HG03354 (cell line): ENCODE measurements around the gene STMN3.
A peak's percentile ranks its signal among the peaks of the same experiment; 100 is the strongest.
"Not testable (repeated sequence)": the region's sequence is repeated elsewhere in the genome, so short reads cannot be mapped to it uniquely, and the experiment has no call there.

ENCODE experiments used
- ATAC-seq: cut with Tn5 transposase; IDR thresholded peaks from one replicate; pipeline ENCODE4 v1.9.1; 2021; ENCODE audit warnings: mild to moderate bottlenecking; ENCODE audit not compliant: unreplicated experiment, poor library complexity, severe bottlenecking

STMN3 gene

GRCh38 chr20:63640686-63641085, 12.5 kb downstream of the STMN3 start:
- ATAC-seq, result peak; percentile 12

DNA sequence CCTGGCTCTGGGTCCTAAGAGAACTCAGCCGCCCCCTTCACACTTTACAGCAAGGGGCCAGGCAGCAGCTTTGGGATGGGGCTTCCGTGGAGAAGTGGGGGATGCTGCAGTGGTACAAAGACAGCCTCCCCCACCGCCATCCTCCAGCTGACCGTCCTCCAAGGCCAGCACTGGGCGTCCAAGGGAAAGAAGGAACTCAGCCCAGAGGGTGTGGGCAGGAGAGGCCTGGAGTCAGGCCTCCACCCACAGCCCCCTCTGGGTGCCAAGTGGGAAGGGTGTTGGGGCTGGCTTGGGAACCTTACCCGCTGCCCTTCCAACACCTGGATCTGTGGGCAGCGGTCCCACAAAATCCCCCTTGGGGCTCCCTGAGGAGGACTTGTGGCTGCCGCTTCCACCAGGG, 13.1 kb downstream of the STMN3 start:
- no peak for ATAC-seq

DNA sequence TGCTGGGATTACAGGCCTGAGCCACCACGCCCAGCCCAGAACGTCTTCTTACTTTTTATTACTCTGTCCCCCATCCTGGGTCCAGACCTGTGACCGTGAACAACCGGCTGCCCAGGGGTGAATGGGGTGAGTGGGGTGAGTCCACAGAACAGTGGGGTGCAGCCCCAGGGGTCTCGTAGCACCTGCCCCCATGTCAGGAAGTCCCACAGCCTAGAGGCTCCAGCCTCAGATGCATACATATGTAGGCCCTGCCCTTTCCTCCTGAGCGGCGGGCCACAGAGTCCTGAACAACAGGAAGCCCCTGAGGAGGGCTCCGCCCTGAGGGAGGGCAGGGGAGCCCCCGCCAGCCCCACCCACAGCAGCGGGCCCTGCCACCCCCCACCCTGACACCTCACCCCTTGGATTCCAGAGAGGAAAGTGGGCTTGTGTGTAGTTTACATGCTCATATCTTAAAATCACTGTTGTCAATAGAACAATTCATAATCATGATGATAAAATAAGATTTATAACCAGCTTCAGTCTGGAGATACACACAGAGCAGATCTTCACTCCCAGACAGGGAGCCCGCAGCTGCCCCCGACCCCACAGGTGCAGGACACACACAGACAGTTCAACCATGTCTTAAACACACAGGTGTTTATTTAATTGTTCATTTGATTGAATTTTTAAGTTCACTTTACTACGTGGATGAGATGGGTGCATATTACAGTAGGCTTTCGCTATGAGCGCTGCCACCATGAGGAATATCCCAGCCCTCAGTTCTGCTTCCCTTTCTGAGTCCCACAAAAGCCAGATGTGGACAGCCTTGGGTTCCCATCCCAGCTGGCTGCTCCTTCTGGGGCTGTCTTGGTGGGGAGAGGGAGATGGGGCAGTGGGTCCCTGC, 13.9 kb downstream of the STMN3 start:
- no peak for ATAC-seq

DNA sequence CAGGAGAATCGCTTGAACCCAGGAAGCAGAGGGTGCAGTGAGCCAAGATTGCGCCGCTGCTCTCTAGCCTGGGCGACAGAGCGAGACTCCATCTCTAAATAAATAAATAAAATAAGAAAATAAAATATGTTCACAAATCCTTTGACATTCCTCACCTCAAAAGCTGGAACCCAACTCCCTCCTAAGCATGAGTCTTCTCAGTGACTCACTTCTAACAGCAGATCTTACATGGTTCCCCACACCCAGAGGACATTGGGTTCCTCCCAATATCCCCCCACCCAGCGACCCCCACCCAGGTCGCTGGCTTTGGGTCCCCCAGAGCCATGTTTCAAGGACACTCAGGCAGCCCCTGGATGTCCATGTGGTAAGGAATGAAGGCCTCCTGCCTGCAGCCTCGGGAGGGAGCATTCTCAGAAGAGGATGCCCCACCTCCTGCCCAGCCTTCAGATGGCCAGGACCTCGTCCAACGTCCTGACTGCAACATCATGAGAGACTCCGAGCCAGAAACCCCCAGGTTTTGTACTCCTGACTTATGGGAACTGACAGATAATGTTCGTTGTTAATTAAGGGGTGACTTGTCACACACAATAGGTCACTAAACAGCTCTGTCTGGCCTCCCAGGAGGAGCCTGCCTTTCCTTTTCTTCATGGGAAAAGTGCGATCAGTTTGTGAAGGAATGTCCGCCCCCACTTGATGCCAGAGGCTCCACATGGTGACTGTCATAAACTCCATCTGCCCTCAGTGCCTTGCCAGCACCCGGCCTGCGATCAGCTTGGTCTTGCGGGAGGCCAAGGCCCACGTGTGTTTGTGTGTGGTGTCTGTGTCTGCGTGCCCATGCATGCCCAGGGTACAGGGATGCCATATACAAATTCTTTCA, 16.2 kb downstream of the STMN3 start:
- ATAC-seq, result no peak

- ATAC-seq, result no peak
Observed at GRCh38 chr20:63635431-63636141, 17.6 kb downstream of the STMN3 start.

GRCh38 chr20:63633732-63634131, 19.5 kb downstream of the STMN3 start:
- ATAC-seq, result no peak

DNA sequence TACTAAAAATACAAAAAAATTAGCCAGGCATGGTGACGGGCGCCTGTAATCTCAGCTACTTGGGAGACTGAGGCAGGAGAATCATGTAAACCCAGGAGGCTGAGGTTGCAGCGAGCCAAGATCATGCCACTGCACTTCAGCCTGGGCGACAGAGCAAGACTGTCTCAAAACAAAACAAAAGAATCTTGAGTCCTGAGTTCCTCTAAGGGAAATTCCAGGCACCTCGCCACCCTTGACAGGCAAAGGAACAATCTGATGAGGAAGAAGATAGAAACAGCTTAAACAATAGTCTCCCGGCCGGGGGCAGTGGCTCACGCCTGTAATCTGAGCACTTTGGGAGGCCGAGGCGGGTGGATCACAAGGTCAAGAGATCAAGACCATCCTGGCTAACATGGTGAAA, 21.8 kb downstream of the STMN3 start:
- not testable (repeated sequence) for ATAC-seq

DNA sequence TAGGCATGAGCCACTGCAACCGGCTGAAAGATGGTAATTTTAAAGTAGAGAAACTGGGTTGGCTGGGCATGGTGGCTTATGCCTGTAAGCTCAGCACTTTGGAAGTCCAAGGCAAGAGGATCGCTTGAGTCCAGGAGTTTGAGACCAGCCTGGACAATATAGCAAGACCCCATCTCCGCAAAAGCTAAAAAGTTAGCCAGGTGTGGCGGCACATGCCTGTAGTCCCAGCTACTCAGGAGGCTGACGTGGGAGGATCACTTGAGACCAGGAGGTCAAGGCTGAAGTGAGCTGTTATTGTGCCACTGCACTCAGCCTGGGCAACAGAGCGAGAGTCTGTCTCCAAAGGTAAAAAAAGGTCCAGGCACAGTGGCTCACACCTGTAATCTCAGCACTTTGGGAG, 22.3 kb downstream of the STMN3 start:
- ATAC-seq, result not testable (repeated sequence)

- no peak for ATAC-seq
Observed at GRCh38 chr20:63628246-63628975, 24.8 kb downstream of the STMN3 start.

DNA sequence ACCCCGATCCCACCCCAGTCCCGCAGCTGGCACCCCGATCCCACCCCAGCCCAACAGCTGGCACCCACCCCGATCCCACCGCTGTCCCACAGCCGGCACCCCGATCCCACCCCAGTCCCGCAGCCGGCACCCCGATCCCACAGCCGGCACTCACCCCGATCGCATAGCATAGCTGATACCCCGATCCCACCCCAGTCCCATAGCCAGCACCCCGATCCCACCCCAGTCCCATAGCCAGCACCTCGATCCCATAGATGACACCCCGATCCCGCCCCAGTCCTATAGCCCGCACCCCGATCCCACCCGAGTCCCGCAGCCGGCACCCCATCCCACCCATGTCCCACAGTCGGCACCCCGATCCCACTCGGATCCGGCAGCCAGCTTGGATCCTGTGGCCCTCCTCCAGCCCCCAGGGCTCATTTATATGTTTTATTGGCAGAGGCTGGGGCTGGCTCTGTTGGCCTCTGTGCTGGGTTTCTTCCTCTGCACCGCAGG, 25.4 kb downstream of the STMN3 start:
- ATAC-seq, result no peak

DNA sequence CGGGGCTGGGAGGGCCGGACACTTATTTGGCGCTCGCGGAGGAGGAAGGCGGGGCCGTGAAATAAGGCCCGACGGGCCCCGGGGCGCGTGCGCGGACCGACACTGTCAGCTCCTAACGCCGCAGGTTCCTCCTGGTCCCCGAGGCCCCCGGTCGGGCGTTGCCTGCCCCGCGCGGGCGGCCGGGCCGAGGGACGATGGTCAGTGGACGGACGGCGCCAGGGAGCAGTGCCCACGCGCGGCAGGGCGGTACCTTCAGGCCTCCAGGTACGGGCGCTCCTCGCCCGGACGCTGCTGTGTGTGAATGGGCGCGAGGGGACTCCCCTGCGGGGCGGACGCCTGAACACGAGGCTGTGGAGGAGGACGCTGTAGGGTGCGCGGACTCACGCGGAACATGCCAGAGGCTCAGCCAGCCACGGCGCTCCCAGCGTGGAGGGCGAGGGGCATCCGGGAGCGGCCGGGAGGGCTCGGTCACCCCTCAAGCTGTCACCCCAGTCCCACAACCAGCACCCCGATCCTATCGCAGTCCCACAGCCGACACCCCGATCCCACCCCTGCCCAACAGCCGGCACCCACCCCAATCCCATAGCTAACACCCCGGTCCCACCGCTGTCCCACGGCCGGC, 26.0 kb downstream of the STMN3 start:
- ATAC-seq, result peak; percentile 85

- peak; percentile 61 for ATAC-seq
Observed at GRCh38 chr20:63626424-63627128, 26.6 kb downstream of the STMN3 start, which contains the start of gene GMEB2. Gene GMEB2, minus strand, starts transcription at chr20:63627101. Its CDS starts 7,704 bp downstream, at chr20:63619397.

DNA sequence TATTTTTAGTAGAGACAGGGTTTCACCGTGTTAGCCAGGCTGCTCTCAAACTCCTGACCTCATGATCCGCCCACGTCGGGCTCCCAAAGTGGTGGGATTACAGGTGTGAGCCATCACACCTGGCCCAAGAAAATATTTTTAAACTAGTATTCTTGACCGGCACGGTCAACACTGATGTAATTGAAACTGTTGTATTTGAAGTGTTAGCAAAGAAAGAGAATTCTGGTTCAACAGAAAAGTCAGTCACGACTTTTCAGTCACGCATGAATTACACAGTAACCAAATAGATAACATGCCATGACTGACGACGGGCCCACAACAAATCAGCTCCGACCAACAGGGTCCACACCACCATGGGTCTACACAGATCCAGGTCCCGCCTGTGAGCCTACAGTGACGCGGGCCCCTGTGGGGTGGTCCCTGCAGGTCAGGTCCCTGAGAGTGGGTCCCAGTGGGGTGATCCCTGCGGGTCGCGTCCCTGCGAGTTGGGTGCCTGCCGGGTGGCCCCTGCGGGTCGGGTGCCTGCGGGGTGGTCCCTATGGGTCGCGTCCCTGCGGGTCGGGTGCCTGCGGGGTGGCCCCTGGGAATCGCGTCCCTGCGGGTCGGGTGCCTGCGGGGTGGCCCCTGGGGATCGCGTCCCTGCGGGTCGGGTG, 27.3 kb downstream of the STMN3 start:
- no peak for ATAC-seq

GRCh38 chr20:63624486-63624885, 28.7 kb downstream of the STMN3 start:
- no peak for ATAC-seq

DNA sequence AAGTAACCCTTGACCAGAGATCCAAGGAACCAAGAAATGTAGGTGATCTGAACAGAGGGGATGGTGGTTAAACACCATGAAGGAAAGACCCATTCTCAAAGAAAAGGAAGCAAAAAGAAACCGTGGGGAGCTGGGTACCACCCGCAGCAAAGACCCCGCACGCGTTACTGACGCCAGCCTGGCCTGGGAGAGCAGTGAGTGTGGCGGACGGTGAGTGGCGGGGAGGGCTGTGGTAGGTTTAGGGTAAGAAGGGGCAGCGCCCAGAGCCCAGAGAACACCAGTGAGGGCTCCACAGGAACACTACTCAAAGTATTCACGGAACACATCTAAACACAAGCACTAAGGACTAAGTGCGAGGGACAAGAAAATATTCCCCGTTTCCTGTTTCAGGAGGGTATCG, 30.5 kb downstream of the STMN3 start:
- no peak for ATAC-seq

- ATAC-seq, result no peak
Observed at GRCh38 chr20:63622096-63622495, 31.1 kb downstream of the STMN3 start.

DNA sequence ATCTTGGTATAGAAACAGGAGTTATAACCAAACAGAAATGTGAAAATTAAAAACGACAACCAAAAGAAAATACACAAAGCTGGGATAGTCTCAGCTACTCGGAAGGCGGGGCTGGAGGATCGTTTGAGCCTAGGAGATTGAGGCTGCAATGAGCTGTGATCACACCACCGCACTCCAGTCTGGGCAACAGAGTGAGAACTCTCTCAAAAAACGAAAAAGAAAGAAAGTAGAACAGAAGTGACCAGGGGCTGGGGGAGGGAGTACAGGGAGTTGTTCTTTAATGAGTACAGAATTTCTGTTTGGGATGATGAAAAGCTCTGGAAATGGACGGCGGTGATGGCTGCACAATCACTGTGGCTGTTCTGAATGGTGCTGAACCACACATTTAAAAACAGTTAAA, 32.2 kb downstream of the STMN3 start:
- ATAC-seq, result no peak

DNA sequence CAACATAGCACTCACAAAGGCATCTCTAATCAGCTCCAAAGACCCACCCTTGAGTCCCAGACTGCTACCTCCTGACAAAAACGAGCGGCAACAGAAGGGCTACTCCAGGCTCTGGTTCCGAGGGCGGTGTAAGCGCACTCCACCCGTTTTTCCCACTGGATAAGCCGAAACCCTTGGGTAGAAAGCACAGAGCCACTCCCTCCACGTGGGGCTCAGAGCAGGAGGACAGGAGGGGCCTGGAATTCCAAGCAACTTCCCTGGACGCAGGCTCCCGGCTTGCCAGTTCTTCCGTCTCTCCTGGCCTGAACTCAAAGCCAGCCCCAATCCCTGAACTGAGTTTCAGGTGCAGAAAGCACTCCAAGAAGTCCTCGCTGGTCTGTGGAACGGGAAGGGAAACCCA, 33.7 kb downstream of the STMN3 start:
- no peak for ATAC-seq
